HG03565 (cell line): ENCODE data around the gene KDM2A.
"Not testable (repeated sequence)": the region's sequence is repeated elsewhere in the genome, so short reads cannot be mapped to it uniquely, and the experiment has no call there.

Experiments
- ATAC-seq: cut with Tn5 transposase; IDR thresholded peaks from one replicate; pipeline ENCODE4 v1.9.1; 2021; ENCODE audit warnings: mild to moderate bottlenecking, moderate library complexity; ENCODE audit not compliant: unreplicated experiment

KDM2A gene

DNA sequence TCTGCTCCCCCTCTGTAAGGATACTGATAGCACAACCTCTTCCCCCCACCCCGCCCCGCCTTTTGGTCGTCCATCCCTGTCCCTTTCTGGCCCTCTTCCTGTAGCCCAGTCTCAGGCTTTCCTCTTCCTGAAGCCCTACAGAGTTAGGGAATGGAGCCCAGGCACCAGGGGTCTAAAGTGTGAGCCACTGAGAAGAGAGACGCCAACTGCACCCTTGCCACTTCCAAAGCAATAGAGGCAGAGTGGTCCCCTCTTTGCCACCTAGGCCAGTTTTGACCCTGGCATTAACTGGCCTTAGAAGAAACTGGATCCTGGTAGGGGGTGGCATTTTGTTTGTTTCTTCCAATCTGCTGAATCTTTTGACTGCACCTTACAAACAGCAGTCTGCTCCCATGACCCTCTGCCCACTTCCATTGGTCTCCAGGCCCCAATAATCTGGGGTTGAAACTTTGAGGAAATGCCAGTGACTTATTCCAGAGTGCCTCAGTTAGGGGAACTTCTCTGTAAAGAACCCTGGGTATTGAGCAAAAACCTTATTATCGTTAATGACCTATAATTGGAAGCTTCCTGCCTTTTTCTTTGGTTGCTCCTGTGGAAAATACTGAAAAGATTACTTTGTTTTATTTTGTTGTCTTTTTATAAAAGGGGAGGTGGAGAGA is 137.5 kb downstream of the KDM2A start:
- ATAC-seq: no peak

DNA sequence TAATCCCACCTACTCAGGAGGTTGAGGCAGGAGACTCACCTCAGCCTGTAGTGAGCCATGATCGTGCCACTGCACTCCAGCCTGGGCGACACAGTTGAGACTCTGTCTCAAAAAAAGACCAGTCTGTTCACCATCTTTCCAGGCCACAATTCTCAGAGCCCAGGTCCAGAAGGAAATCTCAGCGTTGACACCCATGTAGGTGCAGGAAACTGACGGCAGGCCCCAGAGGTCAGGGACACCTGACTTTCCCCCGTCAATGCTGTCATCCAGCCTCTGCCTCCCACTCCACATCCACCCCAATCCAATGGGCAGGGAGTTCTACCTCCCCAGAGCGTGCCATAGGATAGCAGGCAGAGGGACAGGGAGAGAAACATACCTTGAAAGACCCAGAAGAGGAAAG is 141.3 kb downstream of the KDM2A start:
- ATAC-seq: no peak

DNA sequence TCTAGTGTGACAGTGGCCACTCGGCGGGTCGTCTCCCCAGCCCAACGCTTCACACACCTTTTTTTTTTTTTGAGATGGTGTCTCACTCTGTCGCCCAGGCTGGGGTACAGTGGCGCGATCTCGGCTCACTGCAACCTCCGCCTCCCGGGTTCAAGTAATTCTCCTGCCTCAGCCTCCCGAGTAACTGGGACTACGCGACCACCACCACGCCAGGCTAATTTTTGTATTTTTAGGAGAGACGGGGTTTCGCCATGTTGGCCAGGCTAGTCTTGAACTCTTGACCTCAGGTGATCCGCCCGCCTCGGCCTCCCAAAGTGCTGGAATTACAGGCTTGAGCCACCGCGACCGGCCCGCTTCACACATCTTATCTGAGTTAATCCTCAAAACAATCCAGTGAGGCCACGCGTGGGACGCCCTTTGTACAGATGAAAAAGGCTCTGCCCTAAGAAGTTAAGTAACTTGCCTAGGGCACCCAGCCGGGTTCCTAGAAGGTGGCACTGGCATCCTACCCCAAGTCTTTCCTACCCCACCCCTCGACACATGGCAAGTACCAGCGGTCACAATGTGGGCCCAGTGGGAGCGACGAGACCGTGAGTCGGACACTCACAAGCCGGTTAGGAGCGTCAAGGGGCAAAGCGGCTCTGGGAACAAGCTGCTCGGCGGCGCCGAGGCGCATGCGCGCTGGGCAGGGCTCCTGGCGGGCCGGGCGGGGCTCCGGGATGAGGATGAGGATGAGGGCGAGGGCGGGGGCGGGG is 142.0 kb downstream of the KDM2A start:
- not testable (repeated sequence) for ATAC-seq

DNA sequence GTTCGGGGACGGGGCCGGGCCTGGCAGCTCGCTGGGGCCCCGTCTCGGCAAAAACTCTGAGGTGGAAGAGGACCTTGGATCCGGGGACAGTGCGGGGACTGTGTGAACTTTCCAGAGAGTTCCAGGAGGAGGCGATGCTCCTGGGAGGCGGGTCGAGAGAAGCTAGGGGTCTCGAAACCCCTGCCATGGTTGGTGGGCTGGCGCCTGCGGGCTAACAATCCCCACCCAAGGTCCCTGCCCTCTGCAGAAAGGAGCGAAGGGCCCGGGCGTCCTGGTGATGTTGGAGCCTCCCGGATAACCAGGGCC is 142.5 kb downstream of the KDM2A start:
- no peak for ATAC-seq

DNA sequence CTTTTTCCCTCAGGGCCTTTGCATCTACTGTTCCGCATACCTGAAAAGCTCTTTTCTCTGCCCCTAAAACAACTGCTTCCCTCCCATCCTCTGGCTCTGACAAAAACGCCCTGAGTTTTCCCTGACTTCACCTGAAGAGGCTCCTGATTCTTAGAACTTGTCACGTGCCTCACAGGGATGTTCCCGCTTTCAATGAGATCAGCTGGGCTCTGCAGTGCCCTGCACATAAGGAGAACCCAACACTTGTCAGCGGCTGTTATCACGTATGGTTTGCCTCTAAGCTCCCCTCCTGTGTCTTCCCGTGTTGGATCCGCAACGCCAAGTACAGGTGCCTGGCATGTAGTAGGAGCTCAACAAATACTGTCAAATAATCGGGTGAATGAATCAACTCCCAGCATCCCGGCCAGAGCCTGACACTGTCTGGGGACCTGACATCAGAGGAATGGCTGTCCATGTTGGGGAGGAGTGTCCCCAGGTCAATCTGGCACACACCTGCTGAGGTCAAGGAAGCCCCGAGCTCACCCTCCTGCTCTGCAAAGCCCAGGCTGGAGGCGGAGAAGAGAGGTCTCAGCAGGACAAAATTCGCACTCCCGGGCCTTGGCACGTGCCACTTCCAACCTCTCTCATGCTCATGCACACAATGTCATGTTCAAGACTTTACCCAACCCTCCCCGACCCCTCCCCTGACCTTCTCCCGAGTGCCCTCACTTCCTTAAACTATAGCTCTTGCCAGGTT is 143.1 kb downstream of the KDM2A start:
- no peak for ATAC-seq

DNA sequence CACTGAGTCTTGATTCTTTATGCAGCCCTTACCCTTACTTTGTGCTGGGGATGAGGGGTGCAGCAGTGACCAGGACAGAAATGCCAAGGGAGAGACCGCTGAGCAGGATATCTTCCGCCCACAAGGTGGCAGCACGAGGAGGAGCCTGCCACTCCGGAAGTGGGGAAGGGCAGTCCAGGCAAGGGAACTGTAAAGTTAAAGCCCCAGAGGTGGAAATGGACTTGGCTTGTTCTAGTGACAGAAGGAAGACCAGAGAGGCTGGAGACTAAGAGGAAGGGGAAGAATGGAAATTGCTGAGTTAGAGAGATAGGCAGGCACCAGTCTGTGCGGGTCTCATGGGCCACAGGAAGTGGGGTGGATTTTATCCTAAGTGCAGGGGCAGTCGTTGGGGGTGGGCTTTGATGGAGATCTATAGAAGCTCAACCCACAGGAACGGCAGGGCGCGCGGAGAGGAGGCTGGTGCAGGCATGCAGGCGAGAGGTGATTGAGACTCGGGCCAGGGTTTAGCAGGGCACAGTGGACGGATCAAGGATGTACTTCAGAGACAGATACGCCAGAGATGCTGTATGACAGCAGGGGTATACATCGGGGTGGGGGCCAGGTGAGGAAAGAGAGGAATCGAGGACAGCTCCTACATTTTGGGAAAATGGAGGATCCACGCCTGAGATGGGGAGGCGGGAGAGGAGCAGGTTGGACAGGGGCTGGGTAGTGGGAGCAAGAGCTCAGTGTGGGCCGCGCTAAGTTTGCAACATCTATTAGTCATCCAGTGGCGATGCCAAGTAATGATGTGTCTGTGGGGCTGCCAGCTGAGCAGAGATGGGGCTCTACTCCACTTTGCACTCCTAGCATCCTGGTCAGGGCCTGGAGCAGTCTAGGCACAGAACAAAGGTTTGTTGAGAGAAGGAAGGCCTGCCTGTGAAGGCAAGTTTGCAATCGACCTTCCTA is 143.9 kb downstream of the KDM2A start:
- ATAC-seq: no peak

DNA sequence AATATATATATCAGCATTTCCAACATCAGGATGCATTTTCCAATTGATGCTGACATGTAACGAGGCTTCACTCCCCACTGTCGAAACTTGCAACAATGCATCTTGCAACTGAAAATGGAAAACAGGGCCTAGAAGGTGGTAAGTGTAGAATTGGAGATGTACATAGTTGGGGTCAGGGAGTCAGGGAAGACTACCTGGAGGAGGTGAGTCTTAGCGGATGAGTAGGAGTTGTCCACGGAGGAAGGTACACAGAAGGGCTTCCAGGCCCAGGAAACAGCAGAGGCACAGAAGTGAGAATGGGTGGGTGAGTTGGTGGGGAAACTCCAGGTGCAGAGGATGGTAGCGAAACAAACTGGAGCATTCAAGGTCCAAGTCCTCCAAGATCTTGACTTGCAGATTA is 145.2 kb downstream of the KDM2A start:
- no peak for ATAC-seq

DNA sequence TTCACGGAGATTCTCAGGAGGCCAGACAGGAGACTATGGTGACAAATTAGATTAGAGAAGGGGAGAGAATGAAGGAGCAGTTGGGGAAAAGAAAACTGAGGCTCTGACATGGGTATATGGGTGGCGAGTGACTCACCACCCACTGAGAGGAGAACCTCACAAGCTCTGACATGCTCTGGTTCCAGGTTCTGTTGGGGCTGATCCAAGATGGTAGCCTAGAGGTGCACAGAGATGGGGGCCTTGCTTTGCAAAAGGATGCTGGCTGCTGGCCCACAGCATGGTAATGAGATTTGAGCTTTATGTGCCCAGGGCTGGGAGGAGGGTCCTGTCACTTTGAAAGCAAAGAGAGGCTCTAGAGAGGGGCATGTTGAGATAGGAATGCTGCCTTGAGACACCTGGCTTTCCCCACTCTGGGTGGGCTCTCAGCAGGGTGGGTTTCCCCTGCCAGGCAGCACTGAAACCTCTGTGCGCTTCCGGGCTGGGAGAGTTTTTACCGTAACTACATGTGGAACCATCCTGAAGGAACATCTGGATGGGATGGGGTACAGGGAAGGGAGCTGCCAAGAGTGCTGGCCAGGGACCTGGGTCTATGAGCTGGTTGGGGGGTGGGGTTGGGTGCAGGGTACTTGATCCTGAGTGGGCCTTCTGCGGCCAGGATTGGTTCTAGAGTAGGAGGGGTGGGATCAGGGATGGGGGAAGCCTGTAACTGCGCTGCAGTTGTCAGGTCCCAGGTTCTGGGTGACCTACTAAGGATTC is 146.0 kb downstream of the KDM2A start:
- ATAC-seq: no peak

DNA sequence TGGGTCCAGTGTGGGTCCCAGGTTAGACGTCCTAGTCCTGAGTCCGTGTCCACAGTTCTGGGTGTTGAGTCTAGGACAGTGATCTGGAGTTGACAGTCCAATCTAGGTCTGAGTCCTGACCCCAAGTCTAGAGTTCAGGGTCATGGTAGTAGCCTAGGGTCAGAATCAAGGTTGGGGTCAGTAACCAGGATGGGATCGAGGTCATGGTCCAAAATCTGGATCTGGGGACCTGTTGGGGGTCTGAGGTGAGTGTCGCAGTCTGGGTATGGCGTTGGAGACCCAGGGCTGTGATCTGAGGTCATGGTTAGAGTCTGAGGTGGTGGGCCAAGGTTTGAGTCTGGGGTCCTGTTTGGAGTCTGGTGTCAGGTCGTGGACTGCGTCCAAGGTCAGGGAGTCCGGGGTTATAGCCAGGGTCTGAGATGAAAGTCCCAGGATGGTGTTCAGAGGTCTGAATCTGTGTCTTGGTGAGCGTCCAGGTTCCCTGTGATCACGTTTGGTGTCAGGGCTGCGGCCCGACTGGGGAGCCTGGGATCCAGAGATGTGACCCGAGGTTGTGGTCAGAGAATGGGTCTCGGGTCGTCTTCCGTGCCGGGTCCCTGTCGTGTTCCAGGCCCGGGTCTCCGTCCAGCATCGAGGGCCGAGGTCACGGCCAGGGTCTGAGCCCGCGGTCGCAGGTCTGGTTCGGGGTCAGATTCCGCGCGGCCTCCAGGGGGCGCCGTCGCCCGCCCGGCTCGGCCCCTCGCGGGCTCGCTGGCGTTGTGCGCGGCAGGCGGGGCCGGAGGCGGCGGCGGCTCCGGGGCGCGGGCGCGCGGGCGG is 146.8 kb downstream of the KDM2A start:
- ATAC-seq: peak; percentile 32

DNA sequence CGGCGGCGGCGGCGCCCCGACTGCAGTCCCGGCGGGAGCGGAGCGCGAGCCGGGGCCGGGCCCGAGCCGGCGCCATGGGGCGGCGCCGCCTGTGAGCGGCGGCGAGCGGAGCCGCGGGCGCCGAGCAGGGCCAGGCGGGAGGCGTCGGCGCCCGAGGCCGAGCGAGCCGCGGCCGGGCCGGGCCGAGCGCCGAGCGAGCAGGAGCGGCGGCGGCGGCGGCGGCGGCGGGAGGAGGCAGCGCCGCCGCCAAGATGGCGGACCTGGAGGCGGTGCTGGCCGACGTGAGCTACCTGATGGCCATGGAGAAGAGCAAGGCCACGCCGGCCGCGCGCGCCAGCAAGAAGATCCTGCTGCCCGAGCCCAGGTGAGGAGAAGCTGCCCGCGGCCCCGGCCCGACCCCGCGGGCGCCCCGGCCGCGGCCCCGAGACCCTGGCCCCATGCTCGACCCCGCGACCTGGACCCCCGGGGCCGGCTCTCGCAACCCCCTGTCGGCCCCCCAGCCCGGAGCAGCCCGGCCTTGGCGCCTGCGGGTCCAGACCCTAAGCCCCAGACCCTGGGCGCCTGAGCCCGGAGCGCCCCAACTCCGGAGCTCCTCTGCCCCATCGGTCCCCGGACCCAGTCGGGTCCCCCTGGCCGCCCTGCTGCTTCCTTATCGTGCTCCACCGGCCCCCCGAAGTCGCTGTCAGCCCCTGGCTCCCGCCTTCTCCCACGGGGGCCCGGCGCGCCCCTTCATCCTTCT is 147.6 kb downstream of the KDM2A start, which contains the start of gene GRK2:
Gene GRK2, plus strand, starts transcription at position 25 of the 739 bp plus-strand sequence. Its CDS starts 227 bp downstream, at position 252.
- peak; percentile 10 for ATAC-seq

DNA sequence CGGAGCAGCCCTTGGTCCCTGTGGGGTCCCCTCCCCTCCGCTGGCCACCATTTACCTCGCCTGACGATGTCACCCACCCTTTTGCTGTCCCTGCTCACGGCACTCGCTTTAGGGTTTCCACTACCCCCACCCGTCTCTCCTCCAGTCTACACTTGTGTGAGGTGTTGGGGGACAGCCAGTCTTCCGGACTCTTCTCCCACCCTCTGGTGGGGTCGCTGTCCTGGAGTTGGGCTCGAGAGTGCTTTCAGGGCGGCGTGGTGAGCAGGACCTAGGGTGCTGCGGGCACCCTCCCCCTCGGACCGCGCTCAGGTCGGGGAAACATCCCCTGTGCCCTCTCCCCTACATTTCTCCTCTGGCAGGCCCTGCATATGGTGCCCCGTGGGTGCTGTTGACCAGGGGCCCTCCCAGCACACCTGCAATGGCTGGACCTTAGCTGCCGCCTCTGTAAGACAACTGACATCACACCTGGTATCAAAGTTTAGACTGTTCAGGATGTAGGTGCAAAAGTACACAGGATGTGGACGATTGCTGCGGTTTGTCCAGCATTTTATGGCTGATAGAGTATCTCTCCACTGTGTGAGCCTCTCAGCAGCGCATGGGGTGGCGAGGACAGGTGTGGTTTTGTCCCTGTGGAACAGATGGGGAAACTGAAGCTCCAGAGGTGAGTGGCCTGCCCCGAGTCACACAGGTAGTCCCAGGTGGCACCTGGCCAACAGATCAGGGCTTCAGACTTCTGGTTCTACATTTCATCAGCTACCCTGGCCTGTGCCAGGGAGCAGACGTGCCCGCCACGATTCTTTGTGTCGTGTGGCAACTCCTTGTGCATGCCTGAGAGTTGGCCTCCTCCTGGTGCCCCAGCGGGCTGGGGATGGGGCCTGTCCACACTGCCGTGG is 148.4 kb downstream of the KDM2A start:
- ATAC-seq: no peak

DNA sequence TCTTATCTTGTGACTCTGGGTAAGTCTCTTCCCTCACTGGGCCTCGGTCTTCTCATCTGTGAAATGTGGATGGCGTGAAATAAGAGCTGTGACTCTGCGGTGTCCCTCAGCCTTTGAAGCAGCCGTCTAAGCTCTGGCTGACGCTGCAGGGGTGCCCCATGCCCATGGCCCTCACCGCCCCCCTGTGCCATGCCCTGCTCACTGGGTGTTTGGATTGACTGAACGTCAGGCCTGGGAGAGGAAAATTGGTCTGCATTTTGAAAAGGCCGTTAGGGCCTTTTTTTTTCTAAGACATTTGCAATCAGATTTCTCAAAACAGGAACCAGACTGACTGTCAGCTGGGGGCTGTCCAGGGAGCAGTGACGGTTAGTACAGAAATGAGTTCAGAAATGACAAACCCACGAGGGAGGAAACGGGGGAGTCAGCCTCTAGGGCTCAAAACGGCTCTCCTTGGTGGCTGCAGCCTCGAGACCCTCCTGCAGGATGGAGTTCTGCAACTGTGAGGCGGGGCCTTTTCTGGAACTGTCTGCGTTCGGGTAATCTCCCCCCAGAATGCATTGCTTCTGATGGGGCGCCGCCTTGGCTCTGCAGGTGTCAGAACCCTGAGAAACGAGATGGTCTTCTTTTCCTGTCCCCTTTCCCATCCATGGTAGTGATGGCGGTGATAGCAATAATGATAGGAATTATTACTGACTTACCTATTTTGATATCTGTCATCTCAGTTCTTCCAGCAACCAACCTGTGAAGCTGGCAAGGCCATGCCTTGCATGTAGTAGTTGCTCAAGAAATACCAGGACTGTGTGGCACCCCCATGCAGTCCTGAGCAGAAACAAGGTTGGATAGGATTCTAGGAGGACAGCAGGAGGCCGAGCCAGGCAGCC is 149.3 kb downstream of the KDM2A start:
- no peak for ATAC-seq

DNA sequence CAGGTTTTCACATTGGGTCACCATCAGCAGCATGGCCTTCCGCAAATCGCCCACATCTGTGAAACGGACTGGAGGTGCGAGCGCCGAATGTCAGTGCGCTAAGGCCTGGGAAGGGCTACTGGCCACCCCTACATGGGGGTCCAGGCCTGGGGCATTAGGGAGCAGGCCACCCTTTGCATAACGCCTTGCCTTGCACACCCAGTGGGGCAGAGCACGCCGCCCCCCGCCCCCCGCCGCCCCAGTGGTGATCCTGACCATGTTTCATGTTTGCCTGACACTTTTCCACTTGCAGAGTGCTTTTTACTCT is 149.9 kb downstream of the KDM2A start:
- ATAC-seq: no peak

DNA sequence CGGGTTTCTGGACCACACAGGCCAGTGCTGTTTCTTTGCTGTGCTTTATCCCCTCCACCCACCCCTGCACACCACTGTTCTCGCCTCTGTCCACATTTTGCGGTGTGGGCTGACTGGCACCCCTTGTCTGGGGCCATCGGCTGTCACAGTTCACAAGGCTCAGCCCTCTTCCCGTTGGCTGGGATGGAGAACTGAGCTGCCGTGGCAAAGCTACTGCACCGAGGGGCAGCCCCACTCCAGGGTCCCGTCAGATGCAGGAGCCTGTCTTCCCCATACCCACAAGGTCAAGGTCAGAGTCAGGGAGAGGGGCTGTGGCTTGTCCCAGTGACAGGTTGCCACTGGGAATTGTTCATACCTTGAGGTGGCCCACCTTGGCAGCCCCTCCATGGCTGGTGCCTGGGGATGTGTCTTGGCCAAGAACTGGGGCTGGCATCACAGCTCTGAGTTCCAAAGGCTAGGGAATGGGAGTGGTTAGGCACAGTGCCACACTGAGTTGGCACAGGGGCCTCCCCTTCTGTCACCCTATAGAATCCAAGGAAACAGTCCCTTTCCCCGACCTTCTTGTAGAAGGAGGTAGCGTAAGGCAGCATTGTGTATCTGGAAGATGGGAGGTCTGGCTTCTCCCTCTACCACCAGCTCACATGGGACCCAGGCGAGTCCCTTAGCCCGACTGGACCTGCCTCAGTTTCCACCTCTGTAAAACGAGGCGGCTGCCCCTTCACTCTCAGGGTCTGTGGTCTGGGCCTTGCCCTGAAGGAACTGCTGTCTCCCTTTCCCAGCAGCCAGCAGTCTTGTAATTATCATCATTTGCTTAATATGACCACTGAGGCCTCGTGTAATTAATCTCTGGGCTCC is 150.6 kb downstream of the KDM2A start:
- no peak for ATAC-seq

DNA sequence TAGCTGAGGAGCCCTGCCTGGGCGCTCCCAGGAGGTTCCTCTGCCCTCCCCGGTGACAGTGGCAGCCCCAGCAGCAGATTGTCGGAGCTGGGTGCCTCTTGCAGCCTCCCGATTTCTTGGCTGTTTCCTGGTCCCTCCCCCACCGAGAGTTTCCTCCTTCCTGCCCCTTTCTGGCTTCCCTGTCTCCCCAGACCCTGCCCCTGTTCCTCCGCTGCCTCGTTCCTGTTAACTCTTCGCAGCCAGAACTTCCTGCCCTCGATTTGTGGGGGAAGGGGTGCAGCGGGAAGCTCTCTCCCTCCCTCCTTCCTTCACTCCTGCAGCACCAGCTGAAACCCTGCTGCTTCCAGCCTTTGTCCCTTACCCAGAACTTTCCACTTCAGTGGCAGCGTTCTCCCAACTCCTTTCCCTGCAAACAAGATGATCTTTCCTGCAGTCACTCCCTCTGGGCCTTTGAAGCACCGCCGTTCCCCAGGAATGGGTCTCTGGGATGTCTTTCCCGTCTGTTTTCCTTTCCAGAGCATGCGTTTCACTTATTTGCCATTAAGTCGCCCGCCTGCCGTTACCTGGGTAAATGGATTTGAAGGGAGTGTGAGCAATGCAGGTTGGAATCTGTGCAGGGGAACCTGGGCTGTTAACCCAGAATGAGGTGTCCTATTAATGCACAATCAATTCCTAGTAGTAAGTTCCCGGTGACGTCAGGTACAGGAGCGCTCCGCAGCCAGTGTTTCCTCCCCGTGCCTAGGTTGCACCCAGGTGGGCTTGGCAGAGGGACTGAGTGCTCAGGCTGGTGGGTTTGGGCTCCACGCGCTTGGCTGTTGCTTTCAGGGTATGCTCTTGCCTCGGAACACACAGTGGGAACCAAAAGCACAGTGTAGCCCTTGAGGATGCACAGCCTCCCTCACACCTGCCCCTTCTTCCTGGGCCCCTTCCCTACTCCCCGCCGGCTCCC is 151.5 kb downstream of the KDM2A start:
- no peak for ATAC-seq
